GM12873 (cell line): ENCODE data around the gene DCAF16.

ENCODE experiments used
- CTCF ChIP-seq: IDR thresholded peaks from 2 replicates; pipeline ENCODE4 v1.5.1; 2012; ENCODE audit warnings: low read depth, mild to moderate bottlenecking, moderate library complexity, low read length, control low read depth; ENCODE audit not compliant: insufficient read depth; ENCODE audit errors: missing control alignments

Gene DCAF16

GRCh38 chr4:17810260-17811077, at the start of gene DCAF16, which contains the start of gene NCAPG:
Gene DCAF16, minus strand, starts transcription at chr4:17810757. Its CDS starts 6,616 bp downstream, at chr4:17804141.
Gene NCAPG, plus strand, starts transcription at chr4:17810979. Its CDS starts 99 bp downstream, at chr4:17811078.
- no peak for TF ChIP-seq CTCF

DNA sequence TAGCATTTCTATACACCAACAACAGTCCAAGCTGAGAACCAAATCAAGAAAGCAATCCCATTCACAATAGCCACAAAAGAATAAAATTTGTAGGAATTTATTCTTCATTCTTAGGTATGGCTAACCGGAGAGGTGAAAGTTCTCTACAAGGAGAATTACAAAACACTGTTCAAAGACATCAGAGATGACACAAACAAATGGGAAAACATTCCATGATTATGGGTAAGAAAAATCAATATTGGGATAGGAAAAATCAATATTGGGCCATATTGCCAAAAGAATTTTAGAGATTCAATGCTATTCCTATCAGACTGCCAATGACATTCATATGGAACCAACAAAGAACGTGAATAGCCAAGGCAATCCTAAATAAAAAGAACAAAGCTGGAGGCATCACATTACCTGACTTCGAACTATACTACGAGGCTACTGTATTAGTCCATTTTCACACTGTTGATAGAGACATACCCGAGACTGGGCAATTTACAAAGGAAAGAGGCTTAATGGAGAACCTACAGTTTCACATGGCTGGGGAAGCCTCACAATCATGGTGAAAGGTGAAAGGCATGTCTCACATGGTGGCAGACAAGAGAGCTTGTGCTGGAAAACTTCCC, 49.3 kb upstream of the DCAF16 start:
- TF ChIP-seq CTCF = no peak

GRCh38 chr4:17854036-17854435, 43.5 kb upstream of the DCAF16 start:
- TF ChIP-seq CTCF = no peak

DNA sequence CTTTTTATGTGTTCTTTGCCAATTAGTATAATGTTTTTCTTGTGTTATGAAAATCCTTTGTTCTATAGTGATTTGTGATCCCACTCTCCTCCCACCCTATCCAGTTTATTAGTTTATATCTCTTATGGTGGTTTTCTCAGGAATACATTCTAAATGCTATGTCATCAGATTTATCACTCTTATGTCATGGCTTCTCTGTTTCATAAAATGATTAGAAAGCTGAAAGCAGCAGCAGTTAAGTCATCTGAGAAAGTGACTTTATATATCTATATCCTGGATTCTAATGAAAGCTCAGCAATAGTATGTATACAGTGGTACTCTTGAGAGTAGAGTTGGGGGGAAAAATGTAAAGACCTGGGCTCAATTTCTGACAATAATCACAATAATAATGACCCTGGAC, 41.4 kb upstream of the DCAF16 start:
- no peak for TF ChIP-seq CTCF

DNA sequence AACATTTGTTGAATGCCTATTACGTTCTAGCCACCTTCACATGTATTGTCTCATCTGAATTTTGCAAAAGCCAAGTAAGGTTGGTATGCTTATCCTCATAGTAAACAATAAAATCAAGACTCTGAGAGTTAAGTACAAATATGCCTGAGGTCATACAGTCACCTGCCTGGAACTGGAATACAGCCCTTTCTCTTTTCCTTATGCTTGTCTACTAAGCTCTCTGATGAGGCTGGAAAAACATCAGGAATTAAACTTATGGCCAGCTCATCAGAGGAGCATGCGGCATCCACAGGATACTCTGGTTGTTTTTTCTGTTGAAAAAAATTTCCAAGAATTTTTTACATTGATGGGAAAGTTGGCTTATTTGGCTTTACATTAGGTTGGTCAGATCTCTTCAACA, 35.7 kb upstream of the DCAF16 start:
- TF ChIP-seq CTCF = no peak

DNA sequence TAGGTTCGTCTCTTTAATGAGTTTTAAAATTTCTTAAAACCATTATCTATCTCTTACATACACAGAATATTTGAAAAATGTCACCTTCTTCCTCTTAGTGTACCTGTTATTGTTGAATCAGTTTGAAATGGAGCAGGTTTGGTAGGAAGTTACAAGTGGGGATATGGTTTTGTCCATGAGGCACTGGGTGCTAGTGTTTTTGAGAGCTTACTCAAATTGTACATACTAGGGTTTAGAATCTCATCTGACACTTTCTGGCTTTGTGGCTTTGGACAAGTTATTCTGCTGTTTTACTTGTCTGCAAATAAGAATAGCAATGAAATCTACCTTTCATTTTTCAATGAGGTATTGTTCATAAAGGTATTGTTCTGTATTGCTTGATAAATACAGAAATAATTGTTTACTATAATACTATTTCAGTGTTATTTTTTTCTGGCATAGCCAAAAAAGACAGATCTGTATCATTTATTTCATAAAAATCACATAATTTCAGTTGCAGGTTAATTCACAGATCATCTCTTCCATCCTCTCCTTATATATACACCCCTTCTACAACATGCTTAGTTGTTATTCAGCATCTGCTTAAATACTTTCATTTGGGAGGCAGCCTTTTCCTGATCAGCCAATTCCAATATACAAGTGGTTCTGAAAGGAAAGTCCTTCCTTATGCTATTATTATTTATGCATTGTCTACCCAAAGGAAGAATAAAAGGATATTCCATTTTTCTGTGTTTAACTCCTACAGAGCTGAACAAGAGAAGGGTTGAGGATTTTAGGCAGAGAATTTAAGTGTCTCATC, 13.5 kb upstream of the DCAF16 start:
- no peak for TF ChIP-seq CTCF

GRCh38 chr4:17817027-17817426, 6.5 kb upstream of the DCAF16 start:
- TF ChIP-seq CTCF = peak; percentile 59
